Embryonic facial prominence (tissue), 1 donor: ENCODE measurements around the gene SLC22A13.
"Not testable (repeated sequence)": the region's sequence is repeated elsewhere in the genome, so short reads cannot be mapped to it uniquely, and the experiment has no call there.

ENCODE experiments used
- DNase-seq: peaks from one replicate; pipeline ENCODE4 v3.0.0-alpha.2; 2016; ENCODE audit errors: extremely low spot score

Gene SLC22A13, protein sequence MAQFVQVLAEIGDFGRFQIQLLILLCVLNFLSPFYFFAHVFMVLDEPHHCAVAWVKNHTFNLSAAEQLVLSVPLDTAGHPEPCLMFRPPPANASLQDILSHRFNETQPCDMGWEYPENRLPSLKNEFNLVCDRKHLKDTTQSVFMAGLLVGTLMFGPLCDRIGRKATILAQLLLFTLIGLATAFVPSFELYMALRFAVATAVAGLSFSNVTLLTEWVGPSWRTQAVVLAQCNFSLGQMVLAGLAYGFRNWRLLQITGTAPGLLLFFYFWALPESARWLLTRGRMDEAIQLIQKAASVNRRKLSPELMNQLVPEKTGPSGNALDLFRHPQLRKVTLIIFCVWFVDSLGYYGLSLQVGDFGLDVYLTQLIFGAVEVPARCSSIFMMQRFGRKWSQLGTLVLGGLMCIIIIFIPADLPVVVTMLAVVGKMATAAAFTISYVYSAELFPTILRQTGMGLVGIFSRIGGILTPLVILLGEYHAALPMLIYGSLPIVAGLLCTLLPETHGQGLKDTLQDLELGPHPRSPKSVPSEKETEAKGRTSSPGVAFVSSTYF

DNA sequence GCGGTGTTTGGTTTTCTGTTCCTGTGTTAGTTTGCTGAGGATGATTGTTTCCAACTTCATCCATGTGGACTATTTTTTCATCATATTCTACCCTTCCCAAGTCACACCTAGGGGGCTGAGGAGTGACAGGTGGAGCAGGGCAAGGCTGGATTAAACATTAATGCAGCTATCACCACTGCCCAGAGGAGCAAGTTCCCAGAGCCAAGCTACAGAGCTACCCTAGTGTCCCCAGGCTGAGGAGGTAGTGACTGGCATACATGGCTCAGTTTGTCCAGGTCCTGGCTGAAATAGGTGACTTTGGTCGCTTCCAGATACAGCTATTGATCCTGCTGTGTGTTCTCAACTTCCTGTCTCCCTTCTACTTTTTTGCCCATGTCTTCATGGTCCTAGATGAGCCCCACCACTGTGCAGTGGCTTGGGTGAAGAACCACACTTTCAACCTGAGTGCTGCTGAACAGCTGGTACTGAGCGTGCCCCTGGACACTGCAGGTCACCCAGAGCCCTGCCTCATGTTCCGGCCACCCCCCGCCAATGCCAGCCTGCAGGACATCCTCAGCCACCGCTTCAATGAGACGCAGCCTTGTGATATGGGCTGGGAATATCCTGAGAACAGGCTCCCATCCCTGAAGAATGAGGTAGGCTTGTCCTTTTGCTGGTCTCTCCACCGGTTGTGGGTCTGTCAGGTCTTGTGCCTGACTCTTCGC is at the start of gene SLC22A13:
Gene SLC22A13 (plus strand): TSS at position 209 of the 704 bp plus-strand sequence. CDS start 49 bp downstream, at position 258.
- no peak for DNase-seq

DNA sequence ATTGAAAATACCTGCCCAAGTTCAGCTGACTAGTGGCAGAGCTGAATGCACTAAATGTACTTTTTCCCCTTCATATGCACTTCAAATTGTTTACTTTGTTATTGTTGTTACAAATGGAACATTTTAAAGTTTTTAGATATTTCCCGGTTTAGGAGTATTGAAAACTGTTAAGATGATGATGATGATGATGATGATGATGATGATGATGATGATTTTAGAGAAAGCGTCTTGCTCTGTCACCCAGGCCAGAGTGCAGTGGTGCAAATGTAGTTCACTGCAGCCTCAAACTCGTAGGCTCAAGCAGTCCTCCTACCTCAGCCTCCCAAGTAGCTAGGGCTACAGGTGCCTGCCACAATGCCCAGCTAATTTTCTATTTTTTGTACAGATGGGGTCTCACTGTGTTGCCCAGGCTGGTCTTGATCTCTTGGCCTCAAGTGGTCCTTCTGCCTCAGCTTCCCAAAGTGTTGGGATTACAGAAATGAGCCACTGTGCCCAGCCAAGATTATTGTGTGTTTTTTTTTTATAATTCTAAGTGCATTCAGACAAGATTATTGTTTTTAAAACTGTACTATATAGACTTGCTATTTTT is 45.9 kb upstream of the SLC22A13 start:
- DNase-seq, result no peak

DNA sequence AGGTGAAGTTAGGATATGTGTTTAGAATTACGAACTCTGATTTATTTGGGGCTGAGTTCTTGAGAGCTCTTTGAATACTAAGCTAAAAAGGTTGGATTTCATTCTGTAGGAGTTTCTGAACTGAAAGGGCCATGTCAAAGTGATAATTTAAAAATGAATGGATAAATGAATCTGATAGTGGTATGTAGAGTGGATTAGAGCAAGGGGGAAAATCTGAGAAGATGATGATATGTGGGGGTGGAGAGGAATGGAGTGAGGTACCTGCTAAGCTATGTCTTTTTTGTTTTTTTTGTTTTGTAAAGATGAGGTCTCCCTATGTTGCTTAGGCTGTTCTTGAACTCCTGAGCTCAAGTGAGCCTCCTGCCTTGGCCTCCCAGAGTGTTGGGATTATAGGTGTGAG is 44.6 kb upstream of the SLC22A13 start:
- DNase-seq, result no peak

DNA sequence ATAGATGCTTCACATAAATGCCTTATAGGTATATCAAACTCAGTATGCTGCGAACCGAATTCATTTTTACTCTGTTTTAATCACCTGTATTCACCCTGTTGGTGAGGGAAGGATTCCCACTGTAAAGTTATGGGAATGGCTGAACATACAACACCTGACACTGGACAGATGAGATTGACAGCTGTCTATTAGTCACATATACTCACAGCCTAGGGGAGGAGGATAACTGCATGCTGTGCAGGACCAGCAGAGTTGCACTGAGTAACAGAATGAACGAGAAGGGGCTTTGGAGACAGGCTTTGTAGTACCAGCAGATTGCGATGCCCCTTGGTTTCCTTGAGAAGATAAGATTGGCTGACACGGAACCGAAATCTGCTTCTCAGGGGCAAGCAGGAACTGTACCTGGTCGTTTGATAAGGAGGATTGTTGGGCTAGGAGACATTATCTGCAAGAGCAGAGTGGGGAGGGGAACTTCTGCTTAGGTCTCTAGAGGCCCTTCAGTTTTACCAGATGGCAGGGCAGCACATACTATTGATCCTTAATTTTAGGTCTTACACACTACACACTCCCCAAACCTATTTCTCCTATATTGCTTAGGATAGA is 43.5 kb upstream of the SLC22A13 start:
- no peak for DNase-seq

DNA sequence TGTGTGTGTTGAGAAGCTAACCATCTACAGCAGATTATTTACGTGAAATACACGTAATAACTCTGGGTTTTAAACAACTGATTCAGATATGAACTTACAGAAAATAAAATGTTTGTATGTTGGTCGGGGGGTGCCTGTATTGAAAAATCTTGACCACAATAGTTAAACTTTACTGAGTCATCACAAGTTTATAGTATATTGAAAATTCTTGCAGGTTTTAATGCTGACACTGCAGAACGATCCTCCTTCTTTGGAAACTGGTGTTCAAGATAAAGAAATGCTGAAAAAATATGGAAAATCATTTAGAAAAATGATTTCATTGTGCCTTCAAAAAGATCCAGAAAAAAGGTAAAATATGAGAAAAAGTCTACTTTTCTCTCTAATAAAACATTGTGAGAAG is 41.3 kb upstream of the SLC22A13 start:
- DNase-seq, result no peak

DNA sequence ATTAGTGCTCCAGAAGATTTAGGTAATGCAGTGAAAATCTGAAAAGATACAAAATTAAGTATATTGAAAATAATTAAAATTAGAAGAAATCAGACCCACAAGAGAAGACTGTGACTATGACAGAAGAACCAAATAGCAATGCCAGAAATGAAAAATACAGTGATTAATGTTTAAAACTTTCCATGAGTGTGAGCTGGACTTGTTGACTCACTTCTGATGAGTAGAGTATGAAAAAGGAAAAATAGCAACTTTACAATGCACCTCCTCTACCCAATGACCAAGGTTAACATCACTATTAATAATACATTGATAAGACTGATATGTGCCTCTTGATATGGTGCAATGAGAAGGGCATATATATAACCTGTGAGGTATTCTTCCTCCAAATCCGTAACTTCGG is 39.3 kb upstream of the SLC22A13 start:
- no peak for DNase-seq

DNA sequence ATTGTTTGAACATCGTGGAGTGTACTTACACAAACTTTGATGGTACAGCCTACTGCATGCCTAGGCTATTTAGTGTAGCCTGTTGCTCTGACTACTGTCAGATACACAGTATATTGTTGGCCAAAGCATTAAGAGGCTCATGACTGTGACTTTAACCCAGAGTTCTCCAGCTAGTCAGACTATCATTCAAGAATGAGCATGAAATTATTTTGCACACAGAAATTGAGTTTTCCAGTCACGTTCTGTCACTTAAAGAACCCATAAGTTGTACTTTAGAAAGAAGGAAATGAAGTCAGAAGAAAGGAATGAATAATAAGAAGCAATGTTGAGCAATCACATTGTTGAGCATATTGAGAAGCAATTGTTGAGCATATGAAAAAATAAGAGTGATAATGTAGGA is 37.6 kb upstream of the SLC22A13 start:
- DNase-seq, result no peak

DNA sequence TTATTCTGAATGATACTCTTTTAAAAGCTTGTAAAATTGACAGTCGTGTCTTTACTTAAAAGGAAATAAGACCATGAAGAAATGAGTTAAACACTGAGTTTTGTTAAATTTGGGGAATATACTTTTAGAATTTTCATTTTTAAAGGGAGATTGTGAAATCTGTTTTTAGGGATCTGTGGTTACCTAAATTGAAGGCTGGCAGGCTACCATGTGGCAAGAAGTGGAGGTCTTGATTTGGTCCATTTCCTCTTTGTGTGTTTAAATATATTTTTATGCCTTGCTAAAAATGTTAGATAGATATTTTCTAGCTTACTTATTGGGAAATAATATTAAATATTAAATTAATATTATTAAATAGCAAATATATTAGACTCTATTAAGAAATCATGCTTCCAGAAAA is 36.6 kb upstream of the SLC22A13 start:
- no peak for DNase-seq

DNA sequence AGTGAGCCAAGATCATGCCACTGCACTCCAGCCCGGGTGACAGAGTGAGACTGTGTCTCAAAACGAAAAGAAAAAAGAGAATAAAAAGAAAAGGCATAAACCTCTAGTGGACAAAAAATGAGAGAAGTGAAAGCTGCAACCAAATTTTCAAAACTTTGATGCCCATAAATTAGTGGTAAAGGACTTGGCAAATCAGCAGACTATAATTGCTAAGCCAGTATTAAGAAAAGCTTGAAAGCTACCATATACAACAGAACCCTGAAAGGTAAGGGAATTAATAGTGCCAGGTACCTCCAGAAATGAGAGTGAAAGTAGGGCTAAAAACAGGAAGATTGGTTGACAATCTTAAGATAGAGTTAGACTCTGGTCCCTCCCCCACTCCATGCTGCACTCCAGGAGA is 32.9 kb upstream of the SLC22A13 start:
- no peak for DNase-seq

DNA sequence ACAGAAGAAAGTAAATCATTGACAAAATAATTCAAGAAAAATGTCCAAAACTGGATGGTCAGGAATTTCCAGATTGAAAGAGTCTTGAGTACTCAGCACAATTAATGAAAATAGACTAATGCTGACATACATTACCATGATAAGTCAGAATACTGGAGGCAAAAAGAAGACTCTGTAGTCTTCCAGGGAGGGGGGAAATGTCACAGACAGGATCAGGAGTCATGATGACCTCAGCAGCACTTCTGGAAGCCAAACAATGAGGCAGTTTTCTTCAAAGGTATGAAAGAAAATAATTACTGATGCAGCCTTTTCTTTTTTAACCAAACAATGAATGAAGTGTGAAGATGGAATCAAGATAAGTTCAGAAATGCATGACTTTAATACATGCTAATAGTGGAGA is 30.1 kb upstream of the SLC22A13 start:
- no peak for DNase-seq

DNA sequence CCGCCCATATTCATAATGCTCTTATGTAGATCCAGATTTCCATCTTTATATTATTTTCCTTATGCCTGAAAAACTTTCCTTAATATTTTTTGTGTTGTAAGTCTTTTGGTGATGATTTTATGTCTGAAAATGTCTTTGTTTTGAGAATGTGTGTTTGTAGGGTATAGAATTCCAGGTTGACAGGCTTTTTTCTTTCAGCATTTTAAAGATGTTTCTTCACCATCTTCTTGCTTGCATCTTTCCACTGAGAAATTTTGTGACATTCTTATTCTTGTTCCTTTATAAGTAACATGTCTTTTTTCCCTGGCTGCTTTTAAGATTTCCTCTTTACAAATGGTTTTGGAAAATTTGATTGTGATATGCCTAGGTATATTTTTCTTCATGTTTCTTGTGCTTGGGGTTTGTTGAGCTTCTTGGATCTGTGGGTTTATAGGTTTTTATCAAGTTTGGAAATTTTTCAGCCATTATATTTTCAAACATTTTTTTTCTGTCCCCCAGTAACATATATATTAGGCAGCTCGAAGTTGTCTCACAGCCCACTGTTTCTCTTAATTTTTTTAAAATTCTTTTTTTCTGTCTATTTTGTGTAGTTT is 27.1 kb upstream of the SLC22A13 start:
- DNase-seq, result no peak

DNA sequence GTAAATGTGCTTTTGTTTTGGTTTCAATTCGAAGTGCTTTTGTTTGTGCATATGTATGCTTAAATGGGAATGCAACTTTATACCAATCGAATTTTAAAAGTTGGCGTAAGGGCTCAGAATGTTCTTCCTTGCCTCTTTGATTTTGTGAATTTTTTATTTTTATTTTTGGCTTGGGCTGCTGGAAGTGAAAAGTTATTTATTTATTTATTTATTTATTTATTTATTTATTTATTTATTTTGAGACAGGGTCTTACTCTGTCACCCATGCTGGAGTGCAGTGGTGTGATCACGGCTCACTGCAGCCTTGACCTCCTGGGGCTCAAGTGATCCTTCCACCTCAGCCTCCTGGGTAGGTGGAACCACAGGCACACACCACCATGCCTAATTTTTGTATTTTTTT is 22.8 kb upstream of the SLC22A13 start:
- not testable (repeated sequence) for DNase-seq

DNA sequence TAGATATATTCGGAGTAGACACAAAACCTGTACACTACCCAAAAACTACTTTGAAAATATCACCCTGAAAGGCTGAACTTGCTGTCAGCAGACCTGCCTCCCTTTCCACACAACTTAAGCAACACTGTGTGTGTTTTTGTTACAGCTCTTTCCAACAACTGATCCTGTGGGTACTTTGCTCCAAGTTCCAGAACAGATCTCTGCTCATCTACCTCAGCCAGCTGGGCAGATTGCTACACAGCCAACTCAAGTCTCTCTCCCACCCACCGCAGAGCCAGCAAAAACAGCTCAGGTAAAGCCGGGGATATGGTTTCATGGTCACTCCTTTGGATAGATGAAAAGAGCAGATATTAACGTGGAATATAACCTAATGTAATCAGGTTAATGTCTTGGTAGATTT is 19.7 kb upstream of the SLC22A13 start:
- no peak for DNase-seq

DNA sequence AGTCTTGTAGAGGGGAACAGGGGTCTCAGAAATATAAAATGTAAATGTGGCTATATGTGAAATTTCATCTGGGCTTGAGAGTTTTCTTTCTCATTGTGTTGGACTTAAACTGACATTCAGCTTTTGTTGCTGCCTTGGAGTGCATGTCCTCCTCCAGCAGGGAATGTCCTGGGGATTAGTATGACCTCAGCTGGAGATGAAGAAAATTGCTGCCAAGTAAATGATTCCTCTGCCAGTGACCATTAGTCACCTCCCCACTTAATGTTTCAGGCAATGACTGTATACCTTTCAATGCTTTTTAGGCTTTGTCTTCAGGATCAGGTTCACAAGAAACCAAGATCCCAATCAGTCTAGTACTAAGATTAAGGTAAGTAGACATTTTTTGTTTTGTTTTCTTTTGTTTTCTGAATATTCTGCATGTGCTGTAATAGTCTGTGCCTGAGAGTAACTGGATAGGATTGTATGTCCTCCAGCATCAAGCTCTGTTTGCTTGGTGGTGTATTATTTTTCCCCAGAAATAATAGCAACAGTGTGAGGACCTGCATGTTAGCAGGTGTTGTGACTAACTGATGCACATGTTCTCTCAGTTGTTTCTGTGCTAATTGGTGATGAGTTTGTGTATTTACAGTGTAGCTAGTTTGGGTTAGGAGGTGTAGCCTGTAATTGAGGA is 18.1 kb upstream of the SLC22A13 start:
- DNase-seq, result no peak

DNA sequence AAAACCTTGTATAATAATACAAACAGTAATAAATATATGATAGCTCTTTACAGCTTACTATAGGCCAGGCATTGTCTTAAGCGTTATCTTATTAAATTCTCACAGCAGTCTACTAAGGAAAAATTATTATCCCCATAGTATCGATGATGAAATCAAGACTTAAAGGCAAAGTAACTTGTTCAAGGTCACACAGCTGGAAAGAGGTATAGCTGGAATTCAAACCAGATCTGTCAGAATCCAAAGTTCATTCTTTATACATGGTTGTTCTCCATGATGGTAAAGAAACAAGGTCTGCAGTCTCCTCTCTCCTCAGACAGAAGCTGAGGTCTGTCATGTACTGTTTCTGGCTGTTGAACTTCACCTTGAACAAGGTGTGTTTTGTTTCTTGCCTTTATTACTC is 15.4 kb upstream of the SLC22A13 start:
- DNase-seq, result no peak

DNA sequence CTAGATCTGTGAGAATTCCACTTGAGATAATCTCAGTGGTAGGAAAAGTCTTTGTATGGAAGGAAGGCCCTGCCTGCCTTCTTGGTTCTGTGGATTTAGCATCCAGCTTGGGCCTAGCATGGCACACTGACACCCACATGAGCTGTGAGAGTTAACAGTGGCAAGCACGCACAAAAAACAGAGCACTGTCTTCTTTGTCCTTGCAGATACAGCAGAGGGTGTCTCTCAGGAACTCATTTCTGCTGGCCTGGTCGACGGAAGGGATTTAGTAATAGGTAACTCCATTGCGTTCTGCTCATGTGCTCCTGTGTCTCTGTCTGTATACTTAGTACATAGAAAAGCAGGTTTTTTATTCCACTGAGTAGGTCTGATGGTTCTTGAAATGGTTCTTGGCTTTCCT is 14.4 kb upstream of the SLC22A13 start:
- no peak for DNase-seq

DNA sequence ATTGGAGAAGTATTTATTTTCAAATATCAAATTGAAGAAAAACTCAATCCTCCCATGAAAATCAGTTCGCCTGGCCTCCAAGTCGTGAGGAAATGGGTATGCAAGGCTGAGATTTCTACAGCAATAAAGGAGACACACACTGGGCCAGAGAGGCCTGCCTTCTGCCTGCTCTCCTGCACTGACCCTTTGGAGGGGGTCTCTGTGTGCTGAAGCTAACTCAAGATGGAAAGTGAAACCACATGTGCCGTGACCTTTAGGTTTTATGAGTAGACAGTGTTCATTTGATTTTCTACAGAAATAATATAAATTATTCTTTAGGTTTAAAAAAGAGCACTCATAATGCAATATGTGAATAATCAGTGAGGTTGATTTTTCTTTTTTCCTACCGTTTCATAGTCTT is 11.9 kb upstream of the SLC22A13 start:
- no peak for DNase-seq

DNA sequence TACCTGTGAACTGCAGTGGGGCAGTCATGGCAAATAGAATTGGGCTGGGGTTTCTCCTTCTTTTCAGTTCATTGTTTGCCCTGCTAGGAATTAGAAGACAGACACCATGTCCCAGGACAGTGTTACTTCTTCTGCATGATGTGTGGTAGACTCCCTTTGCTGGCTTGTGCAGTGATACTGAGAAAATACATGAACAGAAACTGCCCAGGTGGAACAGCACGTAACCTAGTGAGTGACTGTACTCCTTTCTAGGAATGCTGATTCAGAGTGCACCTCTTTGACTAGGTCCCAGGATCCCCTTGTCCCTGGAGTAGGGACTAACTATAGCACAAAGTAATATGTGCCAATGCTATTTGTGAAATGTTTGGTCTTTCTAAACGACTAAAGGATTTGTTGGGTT is 10.7 kb upstream of the SLC22A13 start:
- no peak for DNase-seq

DNA sequence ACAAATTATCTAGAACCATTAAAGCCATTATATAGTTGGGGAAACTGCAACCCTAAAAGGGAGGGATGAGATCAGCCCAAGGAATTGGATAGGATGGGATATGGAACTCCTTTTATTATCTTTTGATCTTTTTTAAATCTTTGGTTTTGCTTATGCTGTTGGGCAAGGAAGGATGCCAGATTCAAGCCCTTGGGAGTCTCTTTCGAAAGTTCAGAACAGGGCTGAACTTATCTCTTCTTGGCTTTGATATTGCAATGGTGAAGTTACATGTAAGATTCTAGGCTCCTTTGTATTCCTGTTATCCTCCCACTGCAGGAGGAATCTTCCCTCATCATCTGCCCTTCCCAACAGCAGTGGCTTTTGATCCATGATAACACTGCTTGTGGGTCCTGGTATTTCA is 10.0 kb upstream of the SLC22A13 start:
- no peak for DNase-seq

DNA sequence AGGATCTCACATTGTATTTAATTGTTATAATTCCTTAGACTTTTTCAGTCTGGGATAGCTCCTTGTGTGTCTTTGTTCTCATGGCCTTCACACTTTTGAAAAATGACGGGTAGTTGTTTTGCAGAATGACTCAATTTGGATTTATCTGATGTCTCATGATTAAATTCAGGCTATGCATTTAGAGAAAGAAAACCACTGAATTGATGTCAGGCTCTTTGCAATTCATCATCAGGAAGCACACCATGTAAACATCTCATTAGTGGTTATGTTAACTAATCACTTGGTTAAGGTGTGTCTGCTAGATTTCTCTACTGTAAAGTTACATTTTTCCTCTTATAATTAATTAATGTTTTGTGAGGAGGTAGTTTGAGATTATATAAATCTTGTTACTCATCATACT is 8.0 kb upstream of the SLC22A13 start:
- no peak for DNase-seq

DNA sequence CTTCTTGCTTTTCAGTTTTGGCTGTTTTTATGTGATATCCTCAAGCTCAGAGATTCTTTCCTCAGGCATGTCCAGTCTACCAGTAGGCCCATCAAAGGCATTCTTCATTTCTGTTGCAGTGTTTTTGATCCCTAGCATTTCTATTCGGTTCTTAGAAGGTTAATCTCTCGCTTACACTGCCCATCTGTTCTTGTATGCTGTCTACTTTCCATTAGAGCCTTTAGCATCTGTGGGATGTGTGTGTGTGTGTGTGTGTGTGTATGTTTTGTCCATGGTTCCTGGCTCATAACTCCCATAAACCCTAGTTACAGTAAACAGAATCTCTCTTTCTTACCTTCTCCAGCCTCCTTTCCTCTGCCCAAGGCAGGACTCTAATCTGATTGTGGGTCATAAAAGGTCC is 5.1 kb upstream of the SLC22A13 start:
- DNase-seq, result no peak
